ENCODE measurements around the gene ANTKMT. TPM values are rescaled to one million over a fixed set of nuclear protein-coding genes. Genes with fewer than 3 reads are reported as not detected.

ANTKMT gene
- total RNA-seq, 1 donor: 5.8 TPM

- peaks cover 38% of the 10 kb centered on the region for H3K4me1 ChIP-seq (ENCODE audit: insufficient read depth, low read length)
- peaks cover 2% of the 10 kb centered on the region for H3K27me3 ChIP-seq (ENCODE audit: insufficient read depth, low read length)
- no peaks in the 10 kb centered on the region for H3K9me3 ChIP-seq (ENCODE audit: low read depth, low read length)
- H3K4me3 ChIP-seq (ENCODE audit: low read length): no peak overlapping the region
Measured at GRCh38 chr16:724188-725040, 3.5 kb downstream of the ANTKMT start.

DNA sequence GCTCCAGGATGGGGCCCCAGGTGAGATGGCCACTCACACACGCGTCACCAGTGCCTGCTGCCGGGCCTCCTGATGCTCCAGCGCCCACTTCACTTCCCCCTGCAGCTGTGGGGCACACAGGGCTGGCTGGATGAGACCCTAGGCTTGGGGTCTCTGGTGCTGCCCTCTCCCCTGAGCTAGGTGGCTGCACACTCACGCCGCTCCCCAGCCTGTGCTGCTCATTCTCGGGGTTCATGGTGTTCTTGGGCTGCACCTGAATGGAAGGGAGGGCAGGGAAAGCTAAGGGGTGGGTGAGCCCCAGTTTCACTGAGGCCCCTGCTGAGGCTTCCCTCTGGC lies 4.1 kb downstream of the ANTKMT start:
- Histone ChIP-seq H3K4me1 (ENCODE audit: insufficient read depth, low read length) (peaks cover 32% of the 10 kb centered on the region), H3K27me3 (ENCODE audit: insufficient read depth, low read length) (peaks cover 2% of the 10 kb centered on the region), H3K4me3 (ENCODE audit: low read length) (no peak overlapping the region), H3K9me3 (ENCODE audit: low read depth, low read length) (no peaks in the 10 kb centered on the region)

DNA sequence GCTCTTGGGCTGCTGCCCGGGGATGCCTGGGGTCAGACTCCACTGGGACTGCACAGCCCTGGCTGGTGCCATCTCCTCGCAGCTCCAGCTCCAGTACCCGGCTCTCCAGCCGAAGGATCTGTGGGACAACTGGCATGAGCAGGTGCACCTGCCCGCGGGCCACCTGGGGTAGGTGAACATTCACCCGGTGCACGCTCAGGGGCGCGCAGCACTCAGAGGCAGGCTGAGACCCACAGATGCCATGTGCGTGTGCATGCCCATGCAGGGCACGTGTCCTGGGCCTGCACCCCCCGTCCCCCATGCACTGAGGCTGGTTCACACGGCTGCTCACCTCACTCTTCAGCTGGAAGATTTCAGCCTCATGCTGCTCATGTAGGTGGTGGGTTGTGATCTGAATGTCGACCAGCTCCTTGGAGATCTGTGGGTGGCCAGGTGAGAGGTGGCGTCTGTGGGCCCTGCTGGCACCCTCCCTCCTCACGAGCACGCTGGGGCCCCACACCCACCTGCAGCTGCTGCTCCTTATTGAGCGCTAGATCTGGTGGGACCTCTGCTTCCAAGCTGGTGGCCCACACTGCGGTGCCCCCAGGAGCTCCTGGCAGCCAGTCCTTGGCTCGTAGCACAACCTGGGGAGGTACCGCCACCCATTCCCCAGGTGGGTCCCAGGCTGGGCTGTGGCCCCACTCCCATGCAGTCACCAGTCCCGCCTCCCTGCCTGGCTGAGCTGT lies 4.7 kb downstream of the ANTKMT start:
- H3K27me3 ChIP-seq (ENCODE audit: insufficient read depth, low read length): peaks cover 2% of the 10 kb centered on the region

GRCh38 chr16:726188-726437 lies 5.2 kb downstream of the ANTKMT start:
- Histone ChIP-seq H3K9me3 (ENCODE audit: low read depth, low read length) (no peaks in the 10 kb centered on the region), H3K27me3 (ENCODE audit: insufficient read depth, low read length) (peaks cover 2% of the 10 kb centered on the region), H3K4me3 (ENCODE audit: low read length) (no peak overlapping the region), H3K4me1 (ENCODE audit: insufficient read depth, low read length) (peaks cover 25% of the 10 kb centered on the region)

More for the DNA sequence above, 4.7 kb downstream of the ANTKMT start:
- Histone ChIP-seq H3K4me1 (ENCODE audit: insufficient read depth, low read length) (peaks cover 25% of the 10 kb centered on the region), H3K4me3 (ENCODE audit: low read length) (no peak overlapping the region), H3K9me3 (ENCODE audit: low read depth, low read length) (no peaks in the 10 kb centered on the region)

- Histone ChIP-seq H3K4me3 (ENCODE audit: low read length) (peak within 1 kb of the TSS; percentile 39), H3K9me3 (ENCODE audit: low read depth, low read length) (no peaks in the 10 kb centered on the region), H3K4me1 (ENCODE audit: insufficient read depth, low read length) (peaks cover 20% of the 10 kb centered on the region), H3K27me3 (ENCODE audit: insufficient read depth, low read length) (peaks cover 2% of the 10 kb centered on the region)
Measured at GRCh38 chr16:726438-727290, 5.7 kb downstream of the ANTKMT start, which contains the start of the genes CCDC78 and HAGHL. Gene CCDC78 (minus strand): TSS chr16:726443. CDS start chr16:726367, 76 bp downstream. Gene HAGHL (plus strand): TSS chr16:727106. CDS start chr16:727510, 404 bp downstream.

DNA sequence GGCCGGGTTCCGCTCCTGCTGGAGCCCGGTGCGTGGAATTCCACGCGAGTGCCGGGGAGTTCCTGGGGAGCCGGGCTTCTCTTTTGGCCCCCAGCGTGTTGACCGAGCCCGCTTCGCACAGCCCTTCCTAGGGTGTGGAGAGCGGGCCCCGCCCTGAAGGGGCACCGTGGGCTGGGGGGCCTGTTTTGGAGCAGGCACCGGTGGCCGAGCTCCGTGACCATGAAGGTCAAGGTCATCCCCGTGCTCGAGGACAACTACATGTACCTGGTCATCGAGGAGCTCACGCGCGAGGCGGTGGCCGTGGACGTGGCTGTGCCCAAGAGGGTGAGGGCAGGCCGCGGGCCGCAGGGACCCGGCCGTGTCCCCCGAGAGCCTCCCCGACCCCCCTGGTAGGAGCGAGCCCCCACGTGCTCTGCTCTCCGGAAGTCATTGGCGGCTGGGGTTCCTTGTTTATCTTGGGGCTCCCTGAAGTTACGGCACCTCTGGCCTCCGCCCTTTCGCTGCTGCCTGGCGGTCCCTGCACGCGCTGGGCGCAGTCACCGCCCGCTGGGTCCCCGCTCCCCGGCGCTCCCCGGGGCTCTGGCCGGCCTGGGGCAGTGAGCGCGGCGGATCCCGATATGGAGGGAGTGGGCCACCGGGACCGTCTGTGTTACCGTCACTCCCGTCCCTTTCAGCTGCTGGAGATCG lies 6.5 kb downstream of the ANTKMT start:
- Histone ChIP-seq H3K27me3 (ENCODE audit: insufficient read depth, low read length) (peaks cover 2% of the 10 kb centered on the region), H3K4me3 (ENCODE audit: low read length) (peak overlapping the region; percentile 39), H3K9me3 (ENCODE audit: low read depth, low read length) (no peaks in the 10 kb centered on the region), H3K4me1 (ENCODE audit: insufficient read depth, low read length) (peaks cover 15% of the 10 kb centered on the region)

GRCh38 chr16:728131-728889 lies 7.4 kb downstream of the ANTKMT start:
- Histone ChIP-seq H3K9me3 (ENCODE audit: low read depth, low read length) (no peaks in the 10 kb centered on the region), H3K27me3 (ENCODE audit: insufficient read depth, low read length) (peaks cover 2% of the 10 kb centered on the region), H3K4me3 (ENCODE audit: low read length) (no peak overlapping the region), H3K4me1 (ENCODE audit: insufficient read depth, low read length) (peaks cover 15% of the 10 kb centered on the region)

GRCh38 chr16:728890-729744 lies 8.2 kb downstream of the ANTKMT start:
- no peaks in the 10 kb centered on the region for H3K9me3 ChIP-seq (ENCODE audit: low read depth, low read length)
- peaks cover 15% of the 10 kb centered on the region for H3K4me1 ChIP-seq (ENCODE audit: insufficient read depth, low read length)
- H3K27me3 ChIP-seq (ENCODE audit: insufficient read depth, low read length): peaks cover 2% of the 10 kb centered on the region
- no peak overlapping the region for H3K4me3 ChIP-seq (ENCODE audit: low read length)

GRCh38 chr16:729768-730665 lies 9.1 kb downstream of the ANTKMT start:
- Histone ChIP-seq H3K4me3 (ENCODE audit: low read length) (no peak overlapping the region), H3K9me3 (ENCODE audit: low read depth, low read length) (no peaks in the 10 kb centered on the region), H3K27me3 (ENCODE audit: insufficient read depth, low read length) (peaks cover 2% of the 10 kb centered on the region), H3K4me1 (ENCODE audit: insufficient read depth, low read length) (peaks cover 15% of the 10 kb centered on the region)

DNA sequence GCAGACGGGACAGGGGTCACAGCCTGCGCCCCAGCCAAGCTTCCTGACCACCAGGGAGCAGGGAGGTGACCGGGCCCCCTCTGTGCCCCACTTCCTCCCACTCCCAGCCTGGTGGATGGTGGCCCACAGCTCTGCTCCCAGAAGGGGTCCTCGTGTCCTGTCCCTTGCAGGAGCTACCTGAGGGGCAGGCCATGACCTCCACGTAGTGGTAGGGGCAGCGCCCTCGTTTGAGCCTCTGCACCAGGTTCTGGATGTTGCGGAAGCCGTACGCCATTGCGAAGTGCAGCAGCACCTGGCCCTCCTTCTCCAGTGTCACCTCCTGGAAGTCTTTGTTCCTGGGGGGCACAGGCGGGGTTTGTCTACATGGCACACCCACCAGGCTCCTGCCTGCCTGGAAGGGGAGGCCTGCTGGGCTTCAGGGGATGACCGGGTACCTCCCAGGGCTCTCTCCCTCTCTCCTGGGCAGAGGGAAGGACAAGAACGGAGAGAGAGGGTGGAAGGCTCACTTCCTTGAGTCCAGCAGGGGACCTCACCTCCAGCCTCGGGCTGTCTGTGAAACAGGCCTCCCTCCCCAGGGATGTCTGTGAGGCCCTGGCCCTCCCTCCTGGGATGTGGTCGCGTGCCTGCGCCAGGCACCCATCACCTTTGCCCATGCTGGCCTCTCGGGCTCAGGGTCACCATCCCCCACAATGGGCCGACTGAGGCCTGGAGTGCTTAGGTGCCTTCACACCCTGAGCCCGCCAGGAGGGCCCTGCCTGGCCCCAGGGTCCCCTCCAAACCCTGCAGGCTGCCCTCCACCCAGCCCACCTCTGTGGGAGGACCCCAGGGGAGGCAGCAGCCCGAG lies 9.9 kb downstream of the ANTKMT start:
- H3K27me3 ChIP-seq (ENCODE audit: insufficient read depth, low read length): peaks cover 2% of the 10 kb centered on the region
- peaks cover 15% of the 10 kb centered on the region for H3K4me1 ChIP-seq (ENCODE audit: insufficient read depth, low read length)
- H3K4me3 ChIP-seq (ENCODE audit: low read length): no peak overlapping the region
- H3K9me3 ChIP-seq (ENCODE audit: low read depth, low read length): no peaks in the 10 kb centered on the region

- H3K4me1 ChIP-seq (ENCODE audit: insufficient read depth, low read length): peaks cover 8% of the 10 kb centered on the region
- no peaks in the 10 kb centered on the region for H3K9me3 ChIP-seq (ENCODE audit: low read depth, low read length)
- no peaks in the 10 kb centered on the region for H3K27me3 ChIP-seq (ENCODE audit: insufficient read depth, low read length)
- no peak overlapping the region for H3K4me3 ChIP-seq (ENCODE audit: low read length)
Measured at GRCh38 chr16:732332-732731, 11.4 kb downstream of the ANTKMT start.

DNA sequence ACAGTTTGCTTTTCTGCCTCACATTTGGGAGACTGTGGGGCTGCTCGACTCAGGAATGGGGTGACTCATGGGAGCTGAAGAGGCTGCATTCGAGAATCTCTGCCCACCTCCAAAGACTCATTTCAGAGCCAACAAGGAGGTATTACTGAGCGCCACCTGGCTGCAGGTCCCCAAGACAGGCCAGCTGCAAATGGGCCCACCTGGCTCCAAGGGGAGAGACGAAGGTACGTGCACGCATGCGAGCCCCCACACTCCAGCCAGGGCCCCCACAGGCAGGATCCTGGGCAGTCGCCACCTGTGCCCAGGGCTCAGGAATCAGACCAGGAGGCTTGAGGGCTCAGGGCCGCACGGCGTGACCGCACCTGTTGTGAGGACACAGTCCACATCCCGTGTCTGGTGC lies 12.0 kb downstream of the ANTKMT start:
- no peaks in the 10 kb centered on the region for H3K9me3 ChIP-seq (ENCODE audit: low read depth, low read length)
- no peak overlapping the region for H3K4me3 ChIP-seq (ENCODE audit: low read length)
- H3K27me3 ChIP-seq (ENCODE audit: insufficient read depth, low read length): no peaks in the 10 kb centered on the region
- H3K4me1 ChIP-seq (ENCODE audit: insufficient read depth, low read length): peaks cover 3% of the 10 kb centered on the region

Data from mononuclear cell (primary cell).